NCI-H1417 (cell line): Measurements from ENCODE around the gene STK17B.
"Not testable (repeated sequence)": the region's sequence is repeated elsewhere in the genome, so short reads cannot be mapped to it uniquely, and the experiment has no call there.

ENCODE experiments used
- DNase-seq, 3 experiments: peaks; one replicate each; lab custom pipeline; 2025; lab: John Stamatoyannopoulos, UW

The STK17B gene

DNA sequence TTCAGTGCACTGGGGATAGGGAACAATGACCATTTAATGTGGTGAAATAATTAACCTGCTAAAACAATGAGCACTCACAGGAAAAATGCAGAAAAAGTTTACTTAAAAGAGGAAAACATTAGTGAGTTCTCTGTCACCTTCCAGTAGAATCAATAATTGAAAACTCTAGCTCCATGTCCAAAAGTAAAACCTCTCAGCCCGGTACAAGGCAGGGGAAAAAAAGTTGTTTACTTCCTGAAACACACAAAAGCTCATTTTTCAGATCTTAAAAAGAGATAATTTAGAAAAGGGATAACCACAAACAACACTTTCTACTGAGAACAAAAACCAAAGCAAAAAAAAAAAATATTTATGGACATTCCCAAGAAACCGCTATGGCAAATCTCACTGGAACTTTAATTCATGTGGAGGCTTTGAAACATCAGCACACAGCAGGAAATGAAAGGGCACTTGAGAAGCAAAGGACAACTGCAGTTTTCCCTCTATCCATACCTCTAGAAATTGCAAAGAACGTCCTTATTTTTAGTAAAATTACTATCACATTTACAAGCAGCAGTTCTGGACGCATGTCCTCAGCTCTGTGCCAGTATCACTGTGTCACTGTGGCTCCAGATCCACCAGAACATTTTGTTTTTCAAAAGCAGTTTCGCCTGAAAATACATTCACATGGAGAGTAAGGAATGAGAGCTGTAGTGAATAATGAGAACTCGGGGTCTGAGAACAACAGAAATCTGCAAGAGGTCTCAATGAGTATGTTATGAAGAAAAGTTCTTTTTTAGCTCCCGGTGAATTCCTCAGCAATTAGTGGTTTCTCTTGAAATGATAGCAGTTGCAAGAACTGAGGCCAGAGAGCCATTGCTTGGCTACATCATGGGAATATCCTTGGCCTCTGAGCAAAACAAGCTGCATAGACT, 58.1 kb downstream of the STK17B start:
- no peak for DNase-seq

DNA sequence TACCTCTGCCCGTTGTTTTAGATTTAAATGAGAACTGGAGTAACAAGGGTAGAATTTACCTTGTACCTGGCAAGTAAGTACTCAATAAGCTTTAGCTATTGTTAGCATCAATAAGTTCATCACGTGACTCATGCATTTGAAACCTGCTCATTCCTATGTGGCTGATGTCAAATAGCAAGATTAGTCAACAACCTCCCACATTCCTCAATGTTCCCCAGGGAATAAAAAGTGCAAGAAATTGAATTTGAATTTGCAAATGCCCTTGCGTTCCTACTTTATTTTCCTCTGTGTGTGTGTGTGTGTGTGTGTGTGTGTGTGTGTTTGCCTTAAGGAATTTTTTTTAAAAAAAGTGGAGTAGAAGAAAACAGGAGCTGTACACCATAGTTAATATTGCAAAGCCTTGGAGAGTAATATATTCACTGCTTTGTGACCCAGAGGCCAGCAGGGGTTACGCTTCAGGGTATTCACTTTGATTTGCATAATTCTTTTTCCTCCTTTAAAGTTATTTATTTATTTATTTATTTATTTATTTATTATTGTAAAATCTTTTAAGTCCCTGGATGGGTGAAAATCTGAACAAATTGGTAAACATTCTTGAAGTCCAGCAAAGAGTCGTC, 58.9 kb downstream of the STK17B start:
- DNase-seq = no peak

DNA sequence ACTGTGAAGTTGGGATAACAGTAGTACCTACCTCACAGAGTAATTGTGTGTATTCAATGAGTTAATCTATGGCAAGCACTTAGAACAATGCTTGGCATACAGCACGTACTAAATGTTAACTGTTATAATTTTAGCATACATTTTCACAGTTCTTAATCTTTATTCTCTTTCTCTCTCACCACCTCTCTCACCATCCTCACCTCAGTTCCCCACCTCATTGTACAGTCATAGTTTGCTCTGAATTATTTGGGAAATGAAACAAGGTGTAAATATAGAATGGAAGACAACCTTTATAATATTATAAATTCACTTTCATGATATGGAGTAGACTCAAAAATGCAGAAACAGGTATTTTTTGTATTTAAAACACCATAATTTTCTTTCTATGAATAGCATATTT, 62.8 kb downstream of the STK17B start:
- no peak for DNase-seq

GRCh38 chr2:196105951-196106350, 65.4 kb downstream of the STK17B start:
- no peak for DNase-seq

DNA sequence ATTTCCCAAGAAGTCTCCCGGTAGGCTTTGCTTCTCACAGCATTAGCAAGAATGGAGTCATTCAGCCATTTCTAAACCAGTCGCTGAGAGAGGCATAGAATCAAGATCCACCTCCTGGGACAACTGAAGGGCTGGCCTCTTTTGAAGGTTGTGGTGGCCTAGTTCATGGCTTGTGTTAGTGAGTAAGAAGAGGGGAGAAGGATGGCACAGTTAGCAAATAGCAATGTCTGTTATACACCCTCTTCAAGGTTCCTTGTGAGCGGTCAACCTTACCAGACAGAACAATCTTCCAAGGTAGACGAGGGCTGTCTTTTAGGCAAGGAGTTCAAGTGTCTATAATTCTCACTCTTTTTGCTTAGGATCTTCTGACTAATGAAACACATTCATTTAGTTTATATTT, 67.3 kb downstream of the STK17B start:
- DNase-seq = no peak

GRCh38 chr2:196103626-196104025, 67.8 kb downstream of the STK17B start:
- DNase-seq = no peak

DNA sequence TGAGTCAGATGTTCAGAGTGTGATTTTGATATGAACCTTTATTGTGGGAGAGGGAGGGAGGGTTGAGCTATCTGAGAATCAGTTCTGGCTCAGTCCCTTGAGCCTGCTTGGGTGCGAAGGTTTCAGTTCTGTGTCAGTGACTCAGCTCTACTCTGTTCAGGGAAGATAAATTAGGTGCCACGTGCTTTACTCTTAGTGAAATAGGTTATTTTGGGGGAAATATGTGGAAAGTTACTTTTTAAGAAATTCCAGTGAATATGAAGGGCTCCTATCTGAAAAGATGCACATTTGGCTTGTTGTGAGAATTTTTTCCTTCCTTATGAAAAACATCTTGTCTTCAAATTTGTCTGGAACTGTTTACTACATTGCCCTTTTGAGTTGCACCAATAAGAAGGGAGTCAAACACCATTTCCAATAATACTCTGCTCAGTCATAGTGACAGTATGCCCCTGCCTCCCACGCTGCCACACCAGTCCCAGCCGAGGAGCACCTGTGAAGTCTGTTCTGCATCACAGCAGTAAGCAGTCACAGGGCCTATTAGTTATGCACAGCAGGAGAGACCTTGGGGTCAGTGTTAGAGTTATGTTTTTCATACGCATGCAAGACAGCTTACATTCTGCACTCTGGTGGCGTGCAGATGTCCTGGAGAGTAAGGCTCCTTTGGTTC, 69.9 kb downstream of the STK17B start:
- no peak for DNase-seq

GRCh38 chr2:196099916-196100315, 71.5 kb downstream of the STK17B start:
- DNase-seq = no peak

- DNase-seq = no peak
Measured at GRCh38 chr2:196097864-196098660, 73.3 kb downstream of the STK17B start.

GRCh38 chr2:196096982-196097745, 74.2 kb downstream of the STK17B start:
- no peak for DNase-seq

DNA sequence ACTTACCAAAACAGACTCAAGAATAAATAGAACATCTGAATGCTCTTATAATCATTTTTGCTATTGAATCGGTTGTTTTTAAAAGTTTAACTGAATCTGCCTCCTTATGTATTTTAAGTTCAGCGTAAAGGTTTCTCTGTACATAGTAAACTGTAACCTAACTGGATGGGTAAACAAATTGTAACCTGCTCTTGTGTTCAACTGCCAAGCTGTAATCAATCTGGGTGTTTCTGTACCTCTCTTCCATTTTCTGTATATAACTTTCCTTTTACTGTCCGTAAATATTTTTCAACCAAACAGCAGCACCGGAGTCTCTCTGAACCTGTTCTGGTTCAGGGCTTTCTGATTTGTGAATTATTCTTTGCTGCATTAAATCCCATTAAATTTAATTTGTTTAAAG, 75.1 kb downstream of the STK17B start:
- no peak for DNase-seq

DNA sequence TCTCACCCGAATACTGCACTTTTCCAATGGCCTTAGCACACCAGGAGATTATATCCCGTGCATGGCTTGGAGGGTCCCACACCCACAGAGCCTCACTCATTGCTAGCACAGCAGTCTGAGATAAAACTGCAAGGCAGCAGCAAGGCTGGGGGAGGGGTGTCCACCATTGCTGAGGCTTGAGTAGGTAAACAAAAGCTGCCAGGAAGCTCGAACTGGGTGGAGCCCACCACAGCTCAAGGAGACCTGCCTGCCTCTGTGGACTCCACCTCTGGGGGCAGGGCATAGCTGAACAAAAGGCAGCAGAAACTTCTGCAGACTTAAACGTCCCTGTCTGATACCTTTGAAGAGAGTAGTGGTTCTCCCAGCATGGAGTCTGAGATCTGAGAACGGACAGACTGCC, 81.9 kb downstream of the STK17B start:
- DNase-seq = not testable (repeated sequence)

- DNase-seq = peak; percentile 23 to 79 (median 36)
Measured at GRCh38 chr2:196088203-196088602, 83.2 kb downstream of the STK17B start.

- DNase-seq = no peak
Measured at GRCh38 chr2:196086517-196087368, 84.6 kb downstream of the STK17B start.

DNA sequence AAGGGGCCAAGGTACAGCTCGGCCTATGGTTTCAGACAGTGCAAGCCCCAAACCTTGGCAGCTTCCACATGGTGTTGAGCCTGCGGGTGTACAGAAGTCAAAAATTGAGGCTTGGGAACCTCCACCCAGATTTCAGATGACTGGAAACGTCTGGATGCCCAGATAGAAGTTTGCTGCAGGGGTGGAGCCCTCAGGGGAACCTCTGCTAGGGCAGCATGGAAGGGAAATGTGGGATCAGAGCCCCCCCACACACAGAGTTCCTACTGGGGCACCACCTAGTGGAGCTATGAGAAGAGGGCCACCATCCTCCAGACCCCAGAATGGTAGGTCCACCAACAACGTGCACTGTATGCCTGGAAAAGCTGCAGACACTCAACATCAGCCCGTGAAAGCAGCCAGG, 87.8 kb downstream of the STK17B start:
- no peak for DNase-seq
